NCI-H1417 (cell line): Measurements from ENCODE around the gene ABHD6.
"Not testable (repeated sequence)": the region's sequence is repeated elsewhere in the genome, so short reads cannot be mapped to it uniquely, and the experiment has no call there.

Experiments
- DNase-seq, 3 experiments: peaks; one replicate each; lab custom pipeline; 2025; lab: John Stamatoyannopoulos, UW

ABHD6 gene

GRCh38 chr3:58242860-58243259 is 5.3 kb downstream of the ABHD6 start:
- DNase-seq = not testable (repeated sequence)

DNA sequence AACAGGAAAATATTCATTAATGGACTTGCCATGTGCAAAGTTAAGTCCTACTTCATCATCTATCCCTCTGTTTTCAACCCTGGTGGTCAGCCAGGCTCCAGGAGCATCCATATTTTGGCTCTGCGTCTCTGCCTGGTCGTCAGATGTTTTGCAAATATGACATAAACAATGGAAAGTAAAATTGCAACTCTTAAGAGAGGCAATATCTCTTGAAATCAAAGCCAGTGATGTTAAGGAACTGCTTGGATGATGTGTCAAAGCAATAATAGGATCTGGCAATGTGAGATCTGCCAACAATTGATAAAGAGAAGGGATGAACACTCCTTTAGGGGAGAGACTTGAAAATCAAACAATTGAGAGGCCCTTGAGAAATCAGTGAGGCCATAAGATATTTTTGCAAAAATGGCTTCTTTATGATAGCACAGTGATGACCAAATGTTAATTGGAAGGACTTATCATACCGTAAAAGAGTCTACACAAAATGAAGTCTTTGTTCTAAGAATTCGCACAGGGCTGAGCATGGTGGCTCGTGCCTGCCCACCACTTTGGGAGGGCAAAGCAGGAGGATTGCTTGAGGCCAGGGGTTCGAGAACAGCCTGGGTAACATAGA is 6.5 kb downstream of the ABHD6 start:
- no peak for DNase-seq

- DNase-seq = no peak
These were observed 8.8 kb downstream of the ABHD6 start for GRCh38 chr3:58246148-58247047.

DNA sequence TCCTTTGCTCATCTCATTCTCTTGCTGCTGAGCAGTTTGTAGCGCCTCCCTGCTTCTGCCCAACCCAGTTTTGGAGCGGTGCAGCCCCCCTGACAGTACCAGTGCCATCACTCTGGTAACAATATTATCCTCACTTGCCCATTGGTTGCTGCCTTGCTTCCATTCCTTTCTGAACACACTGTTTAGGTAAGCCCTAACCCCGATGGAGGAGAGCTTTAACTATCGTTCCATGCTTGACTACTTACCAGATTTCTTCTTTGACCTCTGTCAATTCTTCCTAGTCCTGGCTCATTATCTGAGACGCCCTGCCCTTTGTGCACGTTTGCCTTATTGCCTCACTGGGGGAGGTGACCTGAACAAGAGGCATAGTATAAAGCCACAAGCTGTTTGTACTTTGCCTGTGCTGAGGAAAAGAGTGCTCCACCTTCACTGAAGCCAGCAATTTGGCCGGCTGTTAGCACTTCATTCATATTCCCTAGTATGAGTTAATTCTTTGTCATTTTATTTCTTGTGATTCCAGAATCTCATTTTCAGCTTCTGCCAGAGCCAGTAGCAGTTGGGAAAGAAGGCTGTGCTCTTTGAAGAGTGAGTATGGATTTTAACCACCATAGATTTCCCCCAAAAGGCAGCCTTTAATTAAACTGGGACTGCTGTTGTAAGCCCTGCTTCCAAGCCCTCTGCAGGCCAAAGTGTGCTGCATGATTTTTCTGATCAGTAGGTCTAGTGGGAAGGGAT is 11.9 kb downstream of the ABHD6 start:
- peak in 1 of 3 experiments; percentile 17 for DNase-seq

- DNase-seq = no peak
These were observed 12.6 kb downstream of the ABHD6 start for GRCh38 chr3:58250093-58250707.

DNA sequence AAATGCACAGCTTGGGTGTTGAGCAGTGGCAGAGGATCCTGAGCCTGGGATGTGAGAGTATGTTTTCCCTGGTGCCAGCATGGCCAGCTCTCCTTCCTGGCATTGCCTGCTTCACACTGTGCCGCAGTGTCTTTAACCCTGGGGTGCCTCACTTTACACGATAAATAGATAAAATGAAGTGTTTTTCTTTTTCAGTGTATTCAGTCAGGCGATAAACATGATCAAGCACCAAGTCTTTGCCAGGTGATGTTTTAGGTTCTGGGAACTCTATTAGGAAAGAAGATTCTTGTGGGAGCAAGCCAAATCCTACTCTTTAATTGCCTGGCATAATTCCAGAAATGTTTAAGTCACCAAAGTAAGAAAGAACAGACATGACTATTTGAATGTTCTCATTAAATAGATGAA is 14.0 kb downstream of the ABHD6 start:
- peak in 1 of 3 experiments; percentile 6 for DNase-seq

- DNase-seq = no peak
These were observed 16.6 kb downstream of the ABHD6 start for GRCh38 chr3:58254144-58254543.

DNA sequence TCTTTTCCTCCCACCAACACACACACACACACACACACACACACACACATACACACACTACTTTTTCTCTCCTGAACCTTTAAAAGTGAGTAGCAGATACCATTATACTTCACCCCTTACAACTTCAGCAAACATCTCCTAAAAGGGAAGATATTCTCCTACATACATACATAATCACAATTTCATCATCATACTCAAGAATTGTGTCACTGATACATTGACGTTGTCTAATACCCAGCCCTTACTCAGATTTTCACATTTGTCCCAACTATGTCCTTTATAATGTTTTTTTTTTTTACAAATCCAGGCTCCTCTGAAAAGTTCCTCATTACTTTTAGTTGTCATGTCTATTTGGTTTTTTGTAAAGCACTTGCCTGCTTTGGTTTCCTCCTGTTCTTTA is 18.5 kb downstream of the ABHD6 start:
- no peak for DNase-seq

- DNase-seq = no peak
These were observed 18.9 kb downstream of the ABHD6 start for GRCh38 chr3:58256511-58256910.

DNA sequence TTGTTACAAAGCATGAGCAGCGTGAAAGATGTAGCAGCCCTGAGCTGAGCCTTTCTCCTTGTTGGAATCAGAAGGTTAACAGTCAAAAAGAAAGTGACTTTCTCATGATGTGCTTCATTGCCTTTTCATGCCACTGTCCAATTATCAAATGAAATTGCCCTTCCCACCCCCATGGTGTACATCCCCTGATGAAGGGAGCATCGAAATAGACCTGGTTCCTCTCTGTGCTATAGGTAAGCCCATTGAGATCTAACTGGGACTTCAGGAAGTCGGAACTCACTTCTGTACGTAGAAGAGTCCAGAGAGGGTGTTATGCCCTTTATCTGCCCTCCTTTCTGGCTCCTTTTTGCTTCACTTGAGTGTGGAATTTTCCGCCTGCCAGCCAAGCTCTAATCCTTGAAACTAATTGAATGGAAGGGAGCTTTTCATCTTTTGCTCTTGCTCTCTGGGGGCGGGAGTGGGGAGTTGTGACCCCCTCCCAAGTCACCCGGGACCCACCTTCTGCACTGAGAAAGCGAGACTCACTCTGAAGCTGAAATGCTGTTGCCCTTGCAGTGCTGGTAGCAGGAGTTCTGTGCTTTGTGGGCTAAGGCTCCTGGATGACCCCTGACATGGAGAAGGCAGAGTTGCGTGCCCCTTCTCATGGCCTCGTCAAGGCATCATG is 20.9 kb downstream of the ABHD6 start:
- DNase-seq = no peak

GRCh38 chr3:58260261-58260731 is 22.7 kb downstream of the ABHD6 start:
- DNase-seq = no peak

DNA sequence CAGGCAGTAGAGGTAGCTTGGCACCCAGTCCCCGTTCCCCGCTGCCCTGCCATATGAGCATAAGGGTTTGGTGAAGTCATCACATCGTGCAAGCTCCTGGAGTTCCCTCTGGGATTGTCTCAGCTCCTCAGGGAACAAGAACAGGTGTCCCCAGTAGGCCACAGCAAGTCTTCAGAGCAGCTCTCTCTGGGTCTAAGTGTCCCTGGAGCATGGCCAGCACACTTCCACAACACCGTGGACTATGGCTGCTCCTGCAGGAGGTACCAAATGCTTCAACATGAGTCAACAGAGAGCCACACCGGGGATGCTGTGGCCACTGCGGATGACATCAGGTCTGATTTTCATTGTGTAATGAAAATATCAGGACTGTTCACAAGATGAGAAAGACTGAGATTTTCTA is 23.1 kb downstream of the ABHD6 start:
- DNase-seq = no peak

DNA sequence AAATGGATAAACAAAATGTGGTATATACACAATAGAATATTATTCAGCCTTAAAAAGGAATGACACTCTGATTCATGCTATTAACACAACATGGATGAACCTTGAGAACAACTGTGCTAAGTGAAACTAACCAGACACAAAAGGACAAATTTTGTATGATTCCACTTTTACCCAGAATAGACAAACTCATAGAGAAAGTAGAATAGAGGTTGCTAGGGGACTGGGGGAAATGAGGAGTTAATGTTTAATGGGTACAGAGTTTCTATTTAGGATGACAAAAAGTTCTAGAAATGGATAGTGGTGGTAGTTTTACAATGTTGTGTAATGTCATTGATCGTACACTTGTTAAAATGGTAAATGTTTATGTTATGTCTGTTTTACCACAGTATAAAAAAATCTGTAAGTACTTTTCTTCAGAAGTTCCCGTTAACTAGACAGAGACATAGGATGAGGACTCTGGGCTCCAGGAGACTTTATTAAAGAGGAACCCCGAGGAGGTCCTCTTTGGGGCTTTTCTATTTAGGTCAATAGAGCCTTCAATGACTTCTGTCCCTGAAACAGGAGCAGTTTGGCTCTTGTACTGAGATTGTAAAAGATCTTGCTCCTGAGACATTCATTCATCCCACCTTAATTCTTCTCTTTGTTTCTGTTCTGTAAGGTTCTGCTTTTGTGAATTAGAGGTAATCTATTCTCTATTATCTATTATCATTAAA is 24.5 kb downstream of the ABHD6 start:
- DNase-seq = no peak

- no peak for DNase-seq
These were observed 29.0 kb downstream of the ABHD6 start for GRCh38 chr3:58266577-58266976.

GRCh38 chr3:58267543-58267942 is 30.0 kb downstream of the ABHD6 start:
- DNase-seq = not testable (repeated sequence)

DNA sequence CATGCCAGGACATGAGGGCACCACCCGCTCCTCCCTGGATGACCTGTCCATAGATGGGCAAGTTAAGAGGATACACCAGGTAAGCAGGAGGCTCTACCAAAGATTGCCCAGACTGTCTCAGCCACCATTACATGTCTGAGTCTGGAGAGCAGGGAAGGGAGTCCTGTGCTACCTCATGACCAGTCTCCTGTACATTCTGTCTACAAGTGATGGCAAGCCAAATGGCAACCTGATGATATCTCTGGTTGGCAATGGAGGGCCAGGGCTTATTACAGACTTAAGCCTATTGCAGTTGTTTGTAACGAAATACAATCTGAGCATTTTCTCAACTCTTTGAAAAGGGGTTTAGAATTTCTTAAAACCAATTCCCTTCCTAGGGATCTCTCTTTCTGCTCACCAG is 31.8 kb downstream of the ABHD6 start:
- no peak for DNase-seq

DNA sequence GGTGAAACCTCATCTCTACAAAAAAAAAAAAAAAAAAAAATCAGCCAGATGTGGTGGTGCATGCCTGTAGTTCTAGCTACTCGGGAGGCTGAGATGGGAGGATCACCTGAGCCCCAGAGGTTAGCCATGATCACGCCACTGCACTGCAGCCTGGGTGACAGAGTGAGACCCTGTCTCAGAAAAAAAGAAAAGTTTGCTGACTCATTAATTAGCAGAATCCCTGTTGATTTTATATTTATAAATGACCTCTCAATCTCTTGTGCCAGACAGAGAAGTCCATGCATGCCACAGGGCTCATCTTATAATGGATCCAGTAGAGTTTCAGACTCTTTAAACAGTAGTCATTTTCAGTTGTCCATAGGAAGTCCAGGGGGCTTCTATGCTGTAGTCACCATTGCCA is 32.9 kb downstream of the ABHD6 start:
- no peak for DNase-seq

GRCh38 chr3:58271901-58272501 is 34.4 kb downstream of the ABHD6 start:
- no peak for DNase-seq

DNA sequence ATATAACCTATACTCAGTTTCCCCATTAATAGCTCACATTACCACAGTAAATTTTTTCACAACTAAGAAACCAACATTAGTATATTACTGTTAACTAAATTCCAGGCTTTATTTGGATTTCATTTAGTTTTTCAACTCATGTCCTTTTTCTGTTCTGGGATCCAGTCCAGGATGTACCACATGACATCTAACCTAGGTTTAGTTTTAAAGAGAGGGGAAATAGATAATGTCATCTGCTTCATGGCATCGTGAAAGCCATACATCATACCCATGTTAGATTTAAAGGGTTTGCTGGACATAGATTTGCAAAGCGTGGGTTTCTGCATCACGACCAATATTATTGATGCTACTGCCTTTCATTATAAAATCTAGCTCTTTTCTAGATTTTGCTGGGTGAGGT is 35.3 kb downstream of the ABHD6 start:
- DNase-seq = no peak

DNA sequence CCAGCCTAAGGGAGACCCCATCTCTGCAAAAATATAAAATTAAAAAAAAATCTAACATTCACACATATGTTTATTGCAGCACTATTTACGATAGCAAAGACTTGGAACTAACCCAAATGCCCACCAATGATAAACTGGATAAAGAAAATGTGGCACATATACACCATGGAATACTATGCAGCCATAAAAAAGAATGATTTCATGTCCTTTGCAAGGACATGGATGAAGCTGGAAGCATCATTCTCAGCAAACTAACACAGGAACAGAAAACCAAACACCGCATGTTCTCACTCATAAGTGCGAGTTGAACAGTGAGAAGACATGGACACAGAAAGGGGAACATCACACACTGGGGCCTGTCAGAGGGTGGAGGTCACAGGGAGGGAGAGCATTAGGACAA is 35.8 kb downstream of the ABHD6 start:
- DNase-seq = not testable (repeated sequence)
